IMR-90 (cell line): ENCODE data around the gene PRKAG2. TPM values are rescaled to one million over a fixed set of nuclear protein-coding genes. Genes with fewer than 3 reads are reported as not detected.
"Not testable (repeated sequence)": the region's sequence is repeated elsewhere in the genome, so short reads cannot be mapped to it uniquely, and the experiment has no call there.

Experiments used
- ATAC-seq: fragments of 200-7000 bp; cut with Tn5 transposase; 2 replicates; pipeline ENCODE4 v1.9.1; 2020; ENCODE audit warnings: low read depth, mild to moderate bottlenecking, moderate library complexity
- BruUV-seq: library from RNA; stranded (reverse); fragments of 400-500 nt; replicated peaks from 2 replicates; lab custom pipeline; 2021; lab: Mats Ljungman, UMichigan
- CTCF ChIA-PET: fragments of 300-600 bp; formaldehyde crosslinking; extraction: SDS; loops from one replicate; lab custom pipeline; 2021; ENCODE audit warnings: antibody characterized with exemption; lab: Yijun Ruan, JAX
- POLR2A ChIA-PET: fragments of 300-600 bp; sonication (Branson Sonifier 250); formaldehyde crosslinking; loops from one replicate; lab custom pipeline; 2022; ENCODE audit warnings: antibody characterized with exemption; ENCODE audit not compliant: unreplicated experiment; lab: Charles Lee
- DNase-seq: peaks from one replicate; pipeline ENCODE4 v3.0.0; 2013
- H2AFZ ChIP-seq: replicated peaks from 2 replicates; pipeline ENCODE3; 2013; ENCODE audit warnings: low read length, mild to moderate bottlenecking; ENCODE audit not compliant: poor library complexity
- H2AK5ac ChIP-seq: 2 replicates; pipeline ENCODE4 v1.6.1; 2013; ENCODE audit warnings: low read depth, low read length, inconsistent platforms
- H2AK9ac ChIP-seq: replicated peaks from 2 replicates; pipeline ENCODE3; 2013; ENCODE audit warnings: mild to moderate bottlenecking, low read depth, low read length, moderate library complexity; ENCODE audit not compliant: poor library complexity
- H2BK120ac ChIP-seq: 2 replicates; pipeline ENCODE4 v1.6.1; 2013; ENCODE audit warnings: low read depth, low read length, inconsistent platforms
- H2BK15ac ChIP-seq: 3 replicates; pipeline ENCODE4 v1.6.1; 2013; ENCODE audit warnings: low read depth, low read length, inconsistent platforms
- H2BK20ac ChIP-seq: 2 replicates; pipeline ENCODE4 v1.6.1; 2013; ENCODE audit warnings: low read depth, mild to moderate bottlenecking, inconsistent platforms, low read length, moderate library complexity
- H2BK5ac ChIP-seq: 2 replicates; pipeline ENCODE4 v1.6.1; 2013; ENCODE audit warnings: mild to moderate bottlenecking, low read depth, low read length, inconsistent platforms; ENCODE audit not compliant: poor library complexity, severe bottlenecking
- H3K14ac ChIP-seq: replicated peaks from 2 replicates; pipeline ENCODE4 v1.6.1; 2013; ENCODE audit warnings: low read depth, low read length, inconsistent platforms
- H3K18ac ChIP-seq: 2 replicates; pipeline ENCODE4 v1.6.1; 2013; ENCODE audit warnings: low read depth, low read length, control low read depth
- H3K23ac ChIP-seq: 2 replicates; pipeline ENCODE4 v1.6.1; 2013; ENCODE audit warnings: low read depth, low read length, inconsistent platforms
- H3K27ac ChIP-seq: 2 replicates; pipeline ENCODE4 v1.5.1; 2013; ENCODE audit warnings: mild to moderate bottlenecking, control low read depth, low read length; ENCODE audit not compliant: insufficient read depth
- H3K27me3 ChIP-seq: 2 replicates; pipeline ENCODE4 v1.6.1; 2013; ENCODE audit warnings: low read length; ENCODE audit not compliant: control insufficient read depth, insufficient read depth
- H3K36me3 ChIP-seq: 2 replicates; pipeline ENCODE4 v1.6.1; 2013; ENCODE audit warnings: low read length, mixed read lengths; ENCODE audit not compliant: control insufficient read depth, insufficient read depth
- H3K4ac ChIP-seq: 2 replicates; pipeline ENCODE4 v1.6.1; 2013; ENCODE audit warnings: low read depth, low read length, inconsistent platforms
- H3K4me1 ChIP-seq: 2 replicates; pipeline ENCODE4 v1.6.1; 2013; ENCODE audit warnings: low read length, mixed read lengths; ENCODE audit not compliant: control insufficient read depth, insufficient read depth
- H3K4me2 ChIP-seq: 2 replicates; pipeline ENCODE4 v1.6.1; 2013; ENCODE audit warnings: low read depth, mild to moderate bottlenecking, control low read depth, low read length, moderate library complexity
- H3K4me3 ChIP-seq: 2 replicates; pipeline ENCODE4 v1.5.1; 2013; ENCODE audit warnings: low read depth, mild to moderate bottlenecking, control low read depth, low read length, moderate library complexity; ENCODE audit not compliant: insufficient read depth
- H3K56ac ChIP-seq: 2 replicates; pipeline ENCODE4 v1.6.1; 2013; ENCODE audit warnings: low read length, inconsistent platforms; ENCODE audit not compliant: insufficient read depth; ENCODE audit errors: extremely low read depth
- H3K79me1 ChIP-seq, 2 experiments: 2 replicates each; pipeline ENCODE4 v1.6.1; 2013; ENCODE audit warnings: low read length in 2 of 2, inconsistent platforms in 1 of 2, low read depth in 1 of 2
- H3K9ac ChIP-seq: 2 replicates; pipeline ENCODE4 v1.6.1; 2013; ENCODE audit warnings: low read depth, low read length, control low read depth
- H3K9me1 ChIP-seq: 2 replicates; pipeline ENCODE4 v1.6.1; 2013; ENCODE audit warnings: low read length, inconsistent platforms; ENCODE audit not compliant: insufficient read depth
- H3K9me3 ChIP-seq: 2 replicates; pipeline ENCODE4 v1.6.1; 2013; ENCODE audit warnings: low read length; ENCODE audit not compliant: control insufficient read depth, insufficient read depth
- H4K20me1 ChIP-seq: 2 replicates; pipeline ENCODE4 v1.6.1; 2013; ENCODE audit warnings: low read length, inconsistent platforms; ENCODE audit not compliant: insufficient read depth
- H4K5ac ChIP-seq: 2 replicates; pipeline ENCODE4 v1.6.1; 2013; ENCODE audit warnings: mild to moderate bottlenecking, low read depth, low read length, control low read depth
- H4K8ac ChIP-seq, 2 experiments: 2 replicates each; pipeline ENCODE4 v1.6.1; 2013; ENCODE audit warnings: low read depth in 2 of 2, low read length in 2 of 2, control low read depth in 1 of 2, inconsistent platforms in 1 of 2
- H4K91ac ChIP-seq: 2 replicates; pipeline ENCODE4 v1.6.1; 2013; ENCODE audit warnings: low read depth, low read length, inconsistent platforms; ENCODE audit not compliant: insufficient read depth
- WGBS, 2 experiments: methylation state at CpG; one replicate each; pipeline versions ENCODE4 v1.1.5 to v1.1.7; 2013; ENCODE audit warnings: missing lambda C conversion rate in 2 of 2; ENCODE audit not compliant: insufficient read length in 1 of 2; ENCODE audit errors: extremely low coverage in 2 of 2; 5-methylcytosine and 5-hydroxymethylcytosine counted together
- dilution Hi-C: fragments of 300-500 bp; cut with HindIII; formaldehyde crosslinking; loops from one replicate; pipeline ENCODE4 v1.14.3; 2018; ENCODE audit warnings: low sequenced_read_pairs; ENCODE audit not compliant: unreplicated experiment
- in situ Hi-C: fragments of 300-500 bp; cut with MboI; formaldehyde crosslinking; loops from 3 replicates; pipeline ENCODE4 v1.14.3; 2019; ENCODE audit warnings: low sequenced_read_pairs, inconsistent platforms, mixed read lengths
- intact Hi-C: fragments of 100-400 bp; cut with micrococcal nuclease; formaldehyde crosslinking; loops from 2 replicates; pipeline ENCODE4 v1.10.0; 2022
- polyA plus RNA-seq, 3 experiments: library from polyadenylated mRNA; depleted of rRNA; stranded (reverse); fragments of >200 nt; gene quantifications; 2 replicates each; pipeline ENCODE4 v1.2.3, GENCODE V29; 2012; ENCODE audit warnings: low replicate concordance in 1 of 3
- total RNA-seq: library from RNA; depleted of rRNA; stranded (reverse); fragments of >200 nt; gene quantifications from 2 replicates; pipeline ENCODE4 v1.2.3, GENCODE V29; 2012

The PRKAG2 gene
- total and polyA plus RNA-seq, 2 of the 4 experiments (the other 2 are of a cell fraction), result 15.4 to 21.6 TPM

DNA sequence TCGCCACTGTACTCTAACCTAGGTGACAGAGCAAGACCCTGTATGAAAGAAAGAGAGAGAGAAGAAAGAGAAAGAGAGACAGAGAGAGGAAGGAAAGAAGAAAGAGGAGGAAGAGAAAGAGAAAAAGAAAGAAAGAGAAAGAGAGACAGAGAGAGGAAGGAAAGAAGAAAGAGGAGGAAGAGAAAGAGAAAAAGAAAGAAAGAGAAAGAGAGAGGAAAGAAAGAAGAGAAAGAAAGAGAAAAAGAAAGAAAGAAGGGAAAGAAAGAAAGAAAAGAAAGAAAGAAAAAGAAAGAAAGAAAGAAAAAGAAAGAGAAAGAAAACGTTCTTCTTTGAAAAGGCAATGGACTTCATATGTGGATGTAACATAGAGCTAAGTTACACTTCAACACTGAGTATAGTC, 340.7 kb downstream of the PRKAG2 start:
- H3K79me1 ChIP-seq, H2BK20ac ChIP-seq, CTCF ChIA-PET, BruUV-seq, H3K23ac ChIP-seq, in situ Hi-C loops, POLR2A ChIA-PET, H3K27ac ChIP-seq, H3K14ac ChIP-seq, H2BK15ac ChIP-seq, DNase-seq, H3K36me3 ChIP-seq, H2AK9ac ChIP-seq, dilution Hi-C loops, H3K4ac ChIP-seq, H2AK5ac ChIP-seq, H3K4me2 ChIP-seq, H3K9me3 ChIP-seq, H3K56ac ChIP-seq, H4K8ac ChIP-seq, H2BK5ac ChIP-seq, H3K9me1 ChIP-seq, H3K4me3 ChIP-seq, H3K18ac ChIP-seq, ATAC-seq, H2AFZ ChIP-seq, intact Hi-C loops, H4K5ac ChIP-seq, H3K27me3 ChIP-seq, H3K4me1 ChIP-seq, H4K91ac ChIP-seq, H2BK120ac ChIP-seq, H4K20me1 ChIP-seq, H3K9ac ChIP-seq: not testable (repeated sequence)
- no CpG with 5 or more reads among the region's 2 CpGs for WGBS, 2 experiments
